HepG2 (cell line): ENCODE measurements around the gene BDP1. TPM values are rescaled to one million over a fixed set of nuclear protein-coding genes. Genes with fewer than 3 reads are reported as not detected.

ENCODE experiments used
- ASH2L ChIP-seq: fragments of 300-600, 200-600 bp; sonication (generic); IDR thresholded peaks from 2 replicates; pipeline ENCODE4 v1.7.0; 2017; ENCODE audit warnings: low read depth, mild to moderate bottlenecking, moderate library complexity, mixed read lengths, low read length; ENCODE audit not compliant: insufficient read length
- CEBPG ChIP-seq: IDR thresholded peaks from 2 replicates; pipeline ENCODE4 v1.6.1; 2016
- MTA3 ChIP-seq: sonication (generic); formaldehyde crosslinking; IDR thresholded peaks from 2 replicates; pipeline ENCODE4 v1.4.0; 2020; ENCODE audit warnings: missing genetic modification reagents
- RFX3 ChIP-seq: IDR thresholded peaks from 2 replicates; pipeline ENCODE4 v1.6.1; 2016; ENCODE audit warnings: missing biosample characterization, missing genetic modification reagents
- SOX13 ChIP-seq, 3 experiments: fragments of 450-650 bp in 1 of 3; sonication (generic) in 1 of 3; formaldehyde crosslinking in 1 of 3; IDR thresholded peaks in 2 of 3; conservative IDR thresholded peaks in 1 of 3; 2 replicates each; pipeline versions ENCODE4 v1.5.0 to v1.6.1; 2016 to 2020; ENCODE audit warnings: antibody characterized with exemption in 1 of 3, mild to moderate bottlenecking in 1 of 3, missing compliant biosample characterization in 1 of 3, missing genetic modification reagents in 1 of 3, moderate library complexity in 1 of 3
- TAF1 ChIP-seq: sonication (generic); formaldehyde crosslinking; IDR thresholded peaks from 2 replicates; pipeline ENCODE4 v1.4.0; 2020; ENCODE audit warnings: missing genetic modification reagents
- ZBTB8A ChIP-seq: sonication (generic); formaldehyde crosslinking; IDR thresholded peaks from 2 replicates; pipeline ENCODE4 v1.4.0; 2020; ENCODE audit warnings: mild to moderate bottlenecking, low read depth, missing genetic modification reagents, borderline replicate concordance
- ZC3H13 ChIP-seq: sonication (generic); formaldehyde crosslinking; IDR thresholded peaks from 2 replicates; pipeline ENCODE4 v1.8.1; 2023; ENCODE audit warnings: mild to moderate bottlenecking, missing genetic modification reagents, moderate library complexity
- polyA plus RNA-seq, 8 experiments: library from polyadenylated mRNA; depleted of rRNA in 3 of 8; stranded (reverse) in 7 of 8; unstranded in 1 of 8; fragments of >200 nt; fragmentation: Illumina TruSeq in 4 of 8; extraction: Trizol in 4 of 8; gene quantifications; 2 replicates each; pipeline versions ENCODE4 v1.2.1 to v1.2.3, GENCODE V29; 2011 to 2016; ENCODE audit warnings: low read depth in 4 of 8, missing spikeins in 1 of 8, mixed read lengths in 1 of 8; ENCODE audit not compliant: insufficient read depth in 1 of 8
- total RNA-seq, 5 experiments: library from RNA; depleted of rRNA; stranded (reverse); fragments of >200 nt; fragmentation: Illumina TruSeq; extraction: Trizol; gene quantifications; 2 replicates each; pipeline ENCODE4 v1.2.3, GENCODE V29; 2016; ENCODE audit warnings: low read depth in 1 of 5
- TF ChIP-seq, protein P1 (sequence below): IDR thresholded peaks from 2 replicates; pipeline ENCODE4 v1.4.0; 2020; ENCODE audit warnings: mild to moderate bottlenecking, missing genetic modification reagents
- TF ChIP-seq, protein P2 (sequence below): sonication (generic); formaldehyde crosslinking; IDR thresholded peaks from 2 replicates; pipeline ENCODE4 v1.4.0; 2020; ENCODE audit warnings: missing genetic modification reagents
- TF ChIP-seq, protein P3 (sequence below): sonication (generic); formaldehyde crosslinking; IDR thresholded peaks from 2 replicates; pipeline ENCODE4 v1.5.0; 2020; ENCODE audit warnings: missing genetic modification reagents
- TF ChIP-seq, protein P4 (sequence below): sonication (generic); formaldehyde crosslinking; IDR thresholded peaks from 2 replicates; pipeline ENCODE4 v1.5.0; 2020; ENCODE audit warnings: mild to moderate bottlenecking, missing genetic modification reagents
- TF ChIP-seq, protein P5 (sequence below): sonication (generic); formaldehyde crosslinking; IDR thresholded peaks from 2 replicates; pipeline ENCODE4 v1.5.1; 2020; ENCODE audit warnings: mild to moderate bottlenecking, missing genetic modification reagents
- TF ChIP-seq, protein P6 (sequence below): sonication (generic); formaldehyde crosslinking; IDR thresholded peaks from 2 replicates; pipeline ENCODE4 v1.4.0; 2020; ENCODE audit warnings: mild to moderate bottlenecking, missing genetic modification reagents

Gene BDP1
- total and polyA plus RNA-seq, 2 of the 13 experiments (the other 11 are each of a cell fraction or from before 2014, with no cell fraction given) = 10.2 to 22.4 TPM

DNA sequence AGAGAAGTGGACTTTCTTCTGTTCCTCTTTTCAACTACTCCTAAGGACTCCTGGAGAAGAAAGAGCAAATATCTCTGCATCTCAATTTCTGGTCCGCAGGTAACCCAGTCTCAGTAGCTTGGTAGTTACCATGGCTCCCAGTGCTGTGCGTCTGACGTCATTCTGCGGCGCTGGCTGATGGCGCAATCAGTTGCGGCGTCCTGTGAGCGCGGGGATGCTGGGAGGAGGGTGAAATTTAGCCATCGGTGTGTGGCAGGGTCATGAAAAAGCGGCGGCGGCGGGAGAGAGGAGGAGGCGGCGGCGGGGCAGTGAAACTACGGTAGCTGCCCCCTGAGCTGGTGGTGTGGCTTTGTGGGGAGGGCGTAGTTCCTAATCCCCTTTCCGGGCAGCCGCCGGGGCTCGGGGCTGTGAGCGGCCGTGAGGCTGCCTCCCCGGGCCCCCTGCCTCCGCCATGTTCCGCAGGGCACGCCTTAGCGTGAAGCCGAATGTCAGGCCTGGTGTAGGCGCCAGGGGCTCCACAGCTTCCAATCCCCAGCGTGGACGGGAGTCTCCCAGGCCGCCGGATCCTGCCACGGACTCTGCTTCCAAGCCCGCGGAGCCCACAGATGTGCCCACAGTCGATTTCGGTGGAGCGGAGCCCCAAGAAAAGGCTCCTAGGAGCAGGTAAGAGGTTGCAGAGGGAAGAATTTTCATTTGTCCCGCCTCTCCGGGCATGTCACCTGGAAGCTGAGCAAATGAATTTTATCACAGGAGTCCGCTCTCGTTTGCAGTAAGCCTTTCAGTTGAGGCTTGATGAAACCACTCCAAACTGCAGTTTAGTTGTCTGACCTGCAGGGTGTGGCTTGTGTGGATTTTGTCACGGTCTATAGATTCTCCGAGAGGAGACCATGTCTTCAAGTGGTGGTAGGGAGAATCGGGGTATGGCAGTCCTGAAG, at the start of gene BDP1 (continued):
- TF ChIP-seq, protein P1, sequence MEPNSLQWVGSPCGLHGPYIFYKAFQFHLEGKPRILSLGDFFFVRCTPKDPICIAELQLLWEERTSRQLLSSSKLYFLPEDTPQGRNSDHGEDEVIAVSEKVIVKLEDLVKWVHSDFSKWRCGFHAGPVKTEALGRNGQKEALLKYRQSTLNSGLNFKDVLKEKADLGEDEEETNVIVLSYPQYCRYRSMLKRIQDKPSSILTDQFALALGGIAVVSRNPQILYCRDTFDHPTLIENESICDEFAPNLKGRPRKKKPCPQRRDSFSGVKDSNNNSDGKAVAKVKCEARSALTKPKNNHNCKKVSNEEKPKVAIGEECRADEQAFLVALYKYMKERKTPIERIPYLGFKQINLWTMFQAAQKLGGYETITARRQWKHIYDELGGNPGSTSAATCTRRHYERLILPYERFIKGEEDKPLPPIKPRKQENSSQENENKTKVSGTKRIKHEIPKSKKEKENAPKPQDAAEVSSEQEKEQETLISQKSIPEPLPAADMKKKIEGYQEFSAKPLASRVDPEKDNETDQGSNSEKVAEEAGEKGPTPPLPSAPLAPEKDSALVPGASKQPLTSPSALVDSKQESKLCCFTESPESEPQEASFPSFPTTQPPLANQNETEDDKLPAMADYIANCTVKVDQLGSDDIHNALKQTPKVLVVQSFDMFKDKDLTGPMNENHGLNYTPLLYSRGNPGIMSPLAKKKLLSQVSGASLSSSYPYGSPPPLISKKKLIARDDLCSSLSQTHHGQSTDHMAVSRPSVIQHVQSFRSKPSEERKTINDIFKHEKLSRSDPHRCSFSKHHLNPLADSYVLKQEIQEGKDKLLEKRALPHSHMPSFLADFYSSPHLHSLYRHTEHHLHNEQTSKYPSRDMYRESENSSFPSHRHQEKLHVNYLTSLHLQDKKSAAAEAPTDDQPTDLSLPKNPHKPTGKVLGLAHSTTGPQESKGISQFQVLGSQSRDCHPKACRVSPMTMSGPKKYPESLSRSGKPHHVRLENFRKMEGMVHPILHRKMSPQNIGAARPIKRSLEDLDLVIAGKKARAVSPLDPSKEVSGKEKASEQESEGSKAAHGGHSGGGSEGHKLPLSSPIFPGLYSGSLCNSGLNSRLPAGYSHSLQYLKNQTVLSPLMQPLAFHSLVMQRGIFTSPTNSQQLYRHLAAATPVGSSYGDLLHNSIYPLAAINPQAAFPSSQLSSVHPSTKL (CRISPR knock-in tag) = no peak; the same call in 1 of the 2 replicates
- TF ChIP-seq CEBPG (CRISPR knock-in tag) (peak; percentile 96), MTA3 (CRISPR knock-in tag) (no peak), RFX3 (peak; percentile 96), ASH2L (peak; percentile 94), ZBTB8A (CRISPR knock-in tag) (no peak), TAF1 (peak; percentile 81), ZC3H13 (no peak), SOX13 (IDR thresholded peaks at IDR 0.05) (no peak), SOX13 (CRISPR knock-in tag; conservative IDR thresholded peaks at IDR 0.05 in 1 of 2, IDR thresholded peaks at IDR 0.05 in 1 of 2) (no peak)
- TF ChIP-seq, protein P2, sequence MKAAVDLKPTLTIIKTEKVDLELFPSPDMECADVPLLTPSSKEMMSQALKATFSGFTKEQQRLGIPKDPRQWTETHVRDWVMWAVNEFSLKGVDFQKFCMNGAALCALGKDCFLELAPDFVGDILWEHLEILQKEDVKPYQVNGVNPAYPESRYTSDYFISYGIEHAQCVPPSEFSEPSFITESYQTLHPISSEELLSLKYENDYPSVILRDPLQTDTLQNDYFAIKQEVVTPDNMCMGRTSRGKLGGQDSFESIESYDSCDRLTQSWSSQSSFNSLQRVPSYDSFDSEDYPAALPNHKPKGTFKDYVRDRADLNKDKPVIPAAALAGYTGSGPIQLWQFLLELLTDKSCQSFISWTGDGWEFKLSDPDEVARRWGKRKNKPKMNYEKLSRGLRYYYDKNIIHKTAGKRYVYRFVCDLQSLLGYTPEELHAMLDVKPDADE (CRISPR knock-in tag) = no peak
- TF ChIP-seq, protein P3, sequence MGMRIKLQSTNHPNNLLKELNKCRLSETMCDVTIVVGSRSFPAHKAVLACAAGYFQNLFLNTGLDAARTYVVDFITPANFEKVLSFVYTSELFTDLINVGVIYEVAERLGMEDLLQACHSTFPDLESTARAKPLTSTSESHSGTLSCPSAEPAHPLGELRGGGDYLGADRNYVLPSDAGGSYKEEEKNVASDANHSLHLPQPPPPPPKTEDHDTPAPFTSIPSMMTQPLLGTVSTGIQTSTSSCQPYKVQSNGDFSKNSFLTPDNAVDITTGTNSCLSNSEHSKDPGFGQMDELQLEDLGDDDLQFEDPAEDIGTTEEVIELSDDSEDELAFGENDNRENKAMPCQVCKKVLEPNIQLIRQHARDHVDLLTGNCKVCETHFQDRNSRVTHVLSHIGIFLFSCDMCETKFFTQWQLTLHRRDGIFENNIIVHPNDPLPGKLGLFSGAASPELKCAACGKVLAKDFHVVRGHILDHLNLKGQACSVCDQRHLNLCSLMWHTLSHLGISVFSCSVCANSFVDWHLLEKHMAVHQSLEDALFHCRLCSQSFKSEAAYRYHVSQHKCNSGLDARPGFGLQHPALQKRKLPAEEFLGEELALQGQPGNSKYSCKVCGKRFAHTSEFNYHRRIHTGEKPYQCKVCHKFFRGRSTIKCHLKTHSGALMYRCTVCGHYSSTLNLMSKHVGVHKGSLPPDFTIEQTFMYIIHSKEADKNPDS (CRISPR knock-in tag) = no peak
- TF ChIP-seq, protein P4, sequence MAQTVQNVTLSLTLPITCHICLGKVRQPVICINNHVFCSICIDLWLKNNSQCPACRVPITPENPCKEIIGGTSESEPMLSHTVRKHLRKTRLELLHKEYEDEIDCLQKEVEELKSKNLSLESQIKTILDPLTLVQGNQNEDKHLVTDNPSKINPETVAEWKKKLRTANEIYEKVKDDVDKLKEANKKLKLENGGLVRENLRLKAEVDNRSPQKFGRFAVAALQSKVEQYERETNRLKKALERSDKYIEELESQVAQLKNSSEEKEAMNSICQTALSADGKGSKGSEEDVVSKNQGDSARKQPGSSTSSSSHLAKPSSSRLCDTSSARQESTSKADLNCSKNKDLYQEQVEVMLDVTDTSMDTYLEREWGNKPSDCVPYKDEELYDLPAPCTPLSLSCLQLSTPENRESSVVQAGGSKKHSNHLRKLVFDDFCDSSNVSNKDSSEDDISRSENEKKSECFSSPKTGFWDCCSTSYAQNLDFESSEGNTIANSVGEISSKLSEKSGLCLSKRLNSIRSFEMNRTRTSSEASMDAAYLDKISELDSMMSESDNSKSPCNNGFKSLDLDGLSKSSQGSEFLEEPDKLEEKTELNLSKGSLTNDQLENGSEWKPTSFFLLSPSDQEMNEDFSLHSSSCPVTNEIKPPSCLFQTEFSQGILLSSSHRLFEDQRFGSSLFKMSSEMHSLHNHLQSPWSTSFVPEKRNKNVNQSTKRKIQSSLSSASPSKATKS = no peak
- TF ChIP-seq, protein P5, sequence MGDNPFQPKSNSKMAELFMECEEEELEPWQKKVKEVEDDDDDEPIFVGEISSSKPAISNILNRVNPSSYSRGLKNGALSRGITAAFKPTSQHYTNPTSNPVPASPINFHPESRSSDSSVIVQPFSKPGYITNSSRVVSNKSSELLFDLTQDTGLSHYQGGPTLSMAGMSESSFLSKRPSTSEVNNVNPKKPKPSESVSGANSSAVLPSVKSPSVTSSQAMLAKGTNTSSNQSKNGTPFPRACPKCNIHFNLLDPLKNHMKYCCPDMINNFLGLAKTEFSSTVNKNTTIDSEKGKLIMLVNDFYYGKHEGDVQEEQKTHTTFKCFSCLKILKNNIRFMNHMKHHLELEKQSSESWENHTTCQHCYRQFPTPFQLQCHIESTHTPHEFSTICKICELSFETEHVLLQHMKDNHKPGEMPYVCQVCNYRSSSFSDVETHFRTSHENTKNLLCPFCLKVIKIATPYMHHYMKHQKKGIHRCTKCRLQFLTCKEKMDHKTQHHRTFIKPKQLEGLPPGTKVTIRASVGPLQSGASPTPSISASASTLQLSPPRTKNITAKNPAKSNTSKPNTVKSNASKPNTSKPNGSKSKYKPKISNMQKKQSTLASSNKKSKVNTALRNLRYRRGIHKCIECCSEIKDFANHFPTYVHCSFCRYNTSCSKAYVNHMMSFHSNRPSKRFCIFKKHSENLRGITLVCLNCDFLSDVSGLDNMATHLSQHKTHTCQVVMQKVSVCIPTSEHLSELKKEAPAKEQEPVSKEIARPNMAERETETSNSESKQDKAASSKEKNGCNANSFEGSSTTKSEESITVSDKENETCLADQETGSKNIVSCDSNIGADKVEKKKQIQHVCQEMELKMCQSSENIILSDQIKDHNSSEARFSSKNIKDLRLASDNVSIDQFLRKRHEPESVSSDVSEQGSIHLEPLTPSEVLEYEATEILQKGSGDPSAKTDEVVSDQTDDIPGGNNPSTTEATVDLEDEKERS (CRISPR knock-in tag) = peak; percentile 63; the same call in 1 of the 2 replicates
- TF ChIP-seq, protein P6, sequence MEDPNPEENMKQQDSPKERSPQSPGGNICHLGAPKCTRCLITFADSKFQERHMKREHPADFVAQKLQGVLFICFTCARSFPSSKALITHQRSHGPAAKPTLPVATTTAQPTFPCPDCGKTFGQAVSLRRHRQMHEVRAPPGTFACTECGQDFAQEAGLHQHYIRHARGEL (CRISPR knock-in tag) = no peak
